SJSA1 (cell line): Measurements from ENCODE around the gene ONECUT2. TPM values are rescaled to one million over a fixed set of nuclear protein-coding genes. Genes with fewer than 3 reads are reported as not detected.
"Not testable (repeated sequence)": the region's sequence is repeated elsewhere in the genome, so short reads cannot be mapped to it uniquely, and the experiment has no call there.

Experiments used
- DNase-seq, 2 experiments: peaks; one replicate each; pipeline ENCODE4 v3.0.0-alpha.2; 2015 to 2020; ENCODE audit warnings: low spot score in 2 of 2, low read depth in 1 of 2
- H3K27ac ChIP-seq: fragments of 250-450 bp; sonication (Bioruptor Pico); 2 replicates; pipeline ENCODE4 v1.5.1; 2020; ENCODE audit warnings: mild to moderate bottlenecking, moderate library complexity
- H3K27me3 ChIP-seq: fragments of 250-450 bp; sonication (Bioruptor Pico); replicated peaks from 2 replicates; pipeline ENCODE4 v1.5.1; 2020; ENCODE audit warnings: mild to moderate bottlenecking, moderate library complexity
- H3K36me3 ChIP-seq: fragments of 250-450 bp; sonication (Bioruptor Pico); 2 replicates; pipeline ENCODE4 v1.5.1; 2020; ENCODE audit warnings: mild to moderate bottlenecking
- H3K4me1 ChIP-seq: fragments of 250-450 bp; sonication (Bioruptor Pico); replicated peaks from 2 replicates; pipeline ENCODE4 v1.6.1; 2021; ENCODE audit warnings: mild to moderate bottlenecking
- H3K4me3 ChIP-seq: fragments of 250-450 bp; sonication (Bioruptor Pico); 2 replicates; pipeline ENCODE4 v1.5.1; 2020; ENCODE audit warnings: mild to moderate bottlenecking
- H3K9me3 ChIP-seq: fragments of 250-450 bp; sonication (Bioruptor Pico); replicated peaks from 2 replicates; pipeline ENCODE4 v1.5.1; 2020; ENCODE audit warnings: mild to moderate bottlenecking
- total RNA-seq: library from RNA; depleted of rRNA; stranded (reverse); fragments of >200 nt; shearing (Covaris generic); gene quantifications from 2 replicates; pipeline ENCODE4 v1.2.3, GENCODE V29; 2014; rRNA removed

Gene ONECUT2
- total RNA-seq: 0.05 TPM in 1 of 2 replicates, not detected in the other

DNA sequence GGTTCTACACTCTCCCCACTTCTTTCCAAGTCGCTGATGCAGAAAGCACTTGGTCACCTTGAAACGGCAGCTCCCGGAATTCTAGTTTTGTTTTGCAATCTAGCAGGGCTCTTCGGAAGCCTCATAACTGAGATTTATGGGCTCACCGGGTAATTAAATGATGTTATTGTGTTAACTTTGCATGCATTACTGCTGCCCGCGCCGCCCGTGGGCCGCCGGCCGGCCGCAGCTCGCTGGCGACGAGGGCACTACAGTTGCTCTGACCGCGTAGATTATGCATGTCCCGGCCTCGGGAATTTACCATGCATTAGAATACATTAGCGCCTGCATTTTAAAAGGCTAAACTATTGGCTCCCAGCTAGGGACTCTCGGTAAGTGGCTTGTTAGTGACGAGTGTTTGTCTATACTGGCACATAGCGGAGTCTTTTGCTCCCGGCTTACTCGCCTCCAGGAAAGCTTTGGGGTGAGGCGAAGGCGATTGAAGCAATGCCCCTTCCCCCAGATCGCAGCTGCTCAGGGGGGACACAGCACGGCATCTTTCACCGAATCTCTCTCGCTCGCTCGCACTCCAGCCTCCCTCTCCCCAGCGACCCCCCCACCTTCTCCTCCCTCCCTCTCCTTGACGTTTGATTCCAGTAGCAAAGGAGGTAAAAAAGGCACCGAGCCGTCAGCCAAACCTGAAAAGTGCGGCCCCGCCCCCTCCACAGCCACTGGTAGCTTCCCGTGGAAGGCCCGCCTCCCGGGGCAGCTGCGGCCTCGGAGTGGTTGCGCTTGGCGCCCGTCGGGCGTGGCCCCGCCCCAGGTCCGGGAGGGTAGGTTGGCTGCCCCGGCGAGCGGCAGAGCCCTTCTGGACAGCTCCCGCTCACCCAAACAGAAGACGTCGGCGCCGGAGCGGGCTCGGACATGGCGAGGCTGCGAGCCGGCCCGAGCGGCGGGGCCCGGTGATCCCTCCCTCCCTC, at the start of gene ONECUT2:
Gene ONECUT2 (plus strand): TSS at position 839 of the 959 bp plus-strand sequence. CDS start 343 bp downstream, outside the sequence.
- Histone ChIP-seq H3K4me3 (peak within 1 kb of the TSS; percentile 35), H3K9me3 (peaks cover 29% of the 10 kb centered on the region), H3K36me3 (no peaks in the 10 kb centered on the region), H3K27ac (no peak within 1 kb of the TSS), H3K4me1 (peaks cover 21% of the 10 kb centered on the region), H3K27me3 (peaks cover 93% of the 10 kb centered on the region)
- DNase-seq: peak; percentile 72 to 90

GRCh38 chr18:57389271-57389670, 45.9 kb upstream of the ONECUT2 start:
- peaks cover 10% of the 10 kb centered on the region for H3K27me3 ChIP-seq
- H3K4me3 ChIP-seq: no peak overlapping the region
- no peak for DNase-seq

GRCh38 chr18:57390044-57390443, 45.1 kb upstream of the ONECUT2 start:
- H3K4me1 ChIP-seq: no peaks in the 10 kb centered on the region
- H3K36me3 ChIP-seq: no peaks in the 10 kb centered on the region
- H3K4me3 ChIP-seq: no peak overlapping the region
- H3K9me3 ChIP-seq: no peaks in the 10 kb centered on the region
- H3K27me3 ChIP-seq: peaks cover 11% of the 10 kb centered on the region
- no peak for DNase-seq
- no peak overlapping the region for H3K27ac ChIP-seq

More at GRCh38 chr18:57389271-57389670, 45.9 kb upstream of the ONECUT2 start:
- Histone ChIP-seq H3K36me3 (no peaks in the 10 kb centered on the region), H3K9me3 (no peaks in the 10 kb centered on the region), H3K27ac (no peak overlapping the region), H3K4me1 (no peaks in the 10 kb centered on the region)

DNA sequence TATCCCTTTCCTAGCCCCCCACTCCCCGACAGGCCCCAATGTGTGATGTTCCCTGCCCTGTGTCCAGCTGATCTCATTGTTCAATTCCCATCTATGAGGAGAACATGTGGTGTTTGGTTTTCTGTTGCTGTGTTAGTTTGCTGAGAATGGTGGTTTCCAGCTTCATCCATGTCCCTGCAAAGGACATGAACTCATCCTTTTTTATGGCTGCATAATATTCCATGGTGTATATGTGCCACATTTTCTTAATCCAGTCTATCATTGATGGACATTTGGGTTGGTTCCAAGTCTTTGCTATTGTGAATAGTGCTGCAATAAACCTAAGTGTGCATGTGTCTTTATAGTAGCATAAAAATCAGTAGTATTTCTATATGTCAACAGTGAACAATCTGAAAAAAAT, 40.4 kb upstream of the ONECUT2 start:
- H3K27me3 ChIP-seq, H3K4me3 ChIP-seq, DNase-seq, H3K36me3 ChIP-seq, H3K4me1 ChIP-seq, H3K9me3 ChIP-seq, H3K27ac ChIP-seq: not testable (repeated sequence)

GRCh38 chr18:57396831-57397230, 38.3 kb upstream of the ONECUT2 start:
- DNase-seq, H3K36me3 ChIP-seq, H3K27ac ChIP-seq, H3K4me1 ChIP-seq, H3K9me3 ChIP-seq, H3K27me3 ChIP-seq, H3K4me3 ChIP-seq: not testable (repeated sequence)

DNA sequence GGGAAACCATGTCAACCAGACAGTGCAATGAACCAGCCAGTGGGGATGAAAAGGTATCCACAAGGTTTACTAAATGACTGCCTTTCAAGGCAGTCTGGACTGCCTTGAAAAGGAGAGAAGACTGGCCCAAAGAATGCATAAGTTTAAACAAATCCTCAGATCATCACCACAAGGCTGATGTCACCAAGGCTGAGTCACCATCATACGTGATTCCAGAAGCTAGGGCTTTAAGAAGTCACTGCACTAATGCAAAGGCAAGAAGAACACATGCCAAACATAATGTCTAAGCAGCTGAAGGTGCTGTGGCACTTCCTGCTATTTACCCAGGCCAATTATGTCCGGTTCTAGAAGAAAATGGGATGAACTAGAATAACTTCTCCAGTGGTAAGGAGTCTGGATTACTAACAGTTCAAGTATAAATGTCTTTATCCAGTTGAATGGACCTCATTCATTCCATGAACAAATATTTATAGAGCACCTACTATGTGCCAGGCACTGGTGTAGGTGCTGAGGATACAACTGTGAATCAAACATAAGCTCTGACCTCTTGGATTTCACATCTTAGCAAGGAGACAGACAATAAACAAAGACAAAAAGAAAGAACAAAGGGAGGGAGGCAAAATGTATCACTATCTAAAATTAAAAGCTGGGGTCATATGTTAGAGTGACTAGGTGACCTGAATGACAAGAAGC, 37.6 kb upstream of the ONECUT2 start:
- Histone ChIP-seq H3K27ac (no peak overlapping the region), H3K36me3 (no peaks in the 10 kb centered on the region), H3K27me3 (peaks cover 4% of the 10 kb centered on the region; the same call in 1 of the 2 replicates), H3K9me3 (no peaks in the 10 kb centered on the region), H3K4me1 (no peaks in the 10 kb centered on the region), H3K4me3 (no peak overlapping the region)
- peak in 1 of 2 experiments; percentile 13 for DNase-seq

- no peak for DNase-seq
- Histone ChIP-seq H3K9me3 (no peaks in the 10 kb centered on the region), H3K4me1 (no peaks in the 10 kb centered on the region), H3K27me3 (no peaks in the 10 kb centered on the region; the same call in 1 of the 2 replicates), H3K4me3 (no peak overlapping the region), H3K36me3 (no peaks in the 10 kb centered on the region), H3K27ac (no peak overlapping the region)
Observed at GRCh38 chr18:57404345-57404744, 30.8 kb upstream of the ONECUT2 start.

- Histone ChIP-seq H3K9me3 (no peaks in the 10 kb centered on the region), H3K27ac (no peak overlapping the region), H3K4me1 (no peaks in the 10 kb centered on the region), H3K27me3 (no peaks in the 10 kb centered on the region), H3K4me3 (no peak overlapping the region), H3K36me3 (no peaks in the 10 kb centered on the region)
- no peak for DNase-seq
Observed at GRCh38 chr18:57409650-57410049, 25.5 kb upstream of the ONECUT2 start.

DNA sequence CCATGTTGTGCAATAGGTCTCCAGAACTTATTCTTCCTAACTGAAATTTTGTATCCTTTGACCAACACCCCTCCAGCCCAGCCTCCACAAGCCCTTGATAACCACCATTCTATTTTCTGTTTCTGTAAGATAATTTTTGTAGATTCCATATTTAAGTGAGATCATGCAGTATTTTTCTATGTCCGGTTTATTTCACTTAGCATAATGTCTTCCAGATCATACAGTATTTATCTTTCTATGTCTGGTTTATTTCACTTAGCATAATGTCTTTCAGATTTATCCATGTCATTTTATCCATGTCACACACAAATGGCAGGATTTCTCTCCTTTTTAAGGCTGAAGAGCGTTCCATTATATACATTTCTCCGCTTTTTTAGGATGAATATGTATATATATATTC, 24.4 kb upstream of the ONECUT2 start:
- DNase-seq: no peak
- Histone ChIP-seq H3K27ac (no peak overlapping the region), H3K27me3 (0 out of 2 replicates have a peak, but pooled peaks cover under 1% of the 10 kb centered on the region)

DNA sequence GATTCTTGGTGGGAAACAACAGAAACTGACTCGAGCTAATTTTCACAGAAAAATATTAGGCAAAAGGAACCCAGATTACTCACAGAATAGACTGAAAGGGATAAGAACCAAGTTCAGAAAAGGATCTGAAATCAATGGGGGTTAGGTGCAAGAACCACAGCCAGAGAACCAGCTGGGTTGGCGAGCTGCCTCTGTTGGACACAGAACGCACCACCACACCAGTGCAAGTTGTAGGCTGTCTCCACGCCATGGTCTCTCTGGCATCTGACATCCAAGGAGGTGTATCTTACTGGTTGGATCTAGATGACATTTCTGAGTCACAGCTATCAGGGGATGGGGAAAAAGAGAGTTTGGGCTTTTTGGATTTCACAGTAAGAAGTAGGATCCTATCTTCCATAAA, 18.6 kb upstream of the ONECUT2 start:
- Histone ChIP-seq H3K27ac (no peak overlapping the region), H3K36me3 (no peaks in the 10 kb centered on the region), H3K9me3 (0 out of 2 replicates have a peak, but pooled peaks cover 2% of the 10 kb centered on the region), H3K4me1 (no peaks in the 10 kb centered on the region), H3K27me3 (0 out of 2 replicates have a peak, but pooled peaks cover 5% of the 10 kb centered on the region), H3K4me3 (no peak overlapping the region)
- DNase-seq: no peak

More for the DNA sequence above, 24.4 kb upstream of the ONECUT2 start:
- Histone ChIP-seq H3K36me3 (no peaks in the 10 kb centered on the region), H3K4me1 (no peaks in the 10 kb centered on the region), H3K9me3 (no peaks in the 10 kb centered on the region), H3K4me3 (no peak overlapping the region)

DNA sequence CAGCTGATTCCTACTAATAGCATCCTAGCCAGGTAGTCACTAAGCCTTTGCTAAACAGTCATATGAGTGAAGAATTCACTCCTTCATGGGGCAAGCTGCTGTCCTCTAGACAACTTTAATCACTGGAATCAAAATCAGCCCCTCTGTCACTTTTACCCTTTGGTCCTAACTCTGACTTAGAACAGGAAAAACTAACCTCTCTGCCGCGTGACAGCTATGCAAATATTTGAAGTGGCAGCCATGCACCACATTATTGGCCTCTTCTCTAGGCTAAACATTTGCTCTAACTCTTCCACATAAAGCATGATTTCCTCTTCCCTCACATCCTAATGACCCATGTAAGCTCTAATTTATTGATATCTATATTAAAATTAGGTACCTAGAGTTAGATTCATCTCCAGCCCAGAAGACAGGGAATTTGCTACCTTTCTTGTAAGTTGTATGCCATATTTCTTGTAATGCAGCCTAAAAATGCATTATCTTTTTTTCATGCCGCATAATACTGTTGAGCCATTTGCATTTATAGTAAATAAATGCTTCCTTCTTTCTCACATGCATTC, 12.8 kb upstream of the ONECUT2 start:
- Histone ChIP-seq H3K4me1 (no peaks in the 10 kb centered on the region), H3K9me3 (peaks cover 2% of the 10 kb centered on the region; the same call in 1 of the 2 replicates), H3K27me3 (peaks cover 16% of the 10 kb centered on the region), H3K36me3 (no peaks in the 10 kb centered on the region), H3K4me3 (no peak overlapping the region), H3K27ac (no peak overlapping the region)
- DNase-seq: no peak

DNA sequence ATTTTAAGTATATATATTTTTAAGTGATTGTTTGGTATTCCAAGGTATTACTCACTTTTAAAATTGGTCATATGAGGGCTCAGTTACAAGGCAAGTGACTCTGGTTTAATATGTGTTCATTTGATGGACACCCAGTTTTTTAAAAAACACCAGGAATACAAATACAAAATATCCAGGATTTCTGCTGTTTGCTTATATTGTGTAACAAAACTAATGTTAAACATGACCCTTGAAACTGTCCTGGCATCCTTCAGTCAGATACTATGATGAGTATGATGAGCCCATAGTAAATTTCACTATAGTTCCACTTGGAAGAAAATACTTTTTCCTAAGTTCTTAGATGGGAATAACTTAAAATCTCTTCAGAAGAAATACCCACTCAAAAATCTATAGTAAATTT, 11.4 kb upstream of the ONECUT2 start:
- H3K4me3 ChIP-seq: no peak overlapping the region
- H3K27ac ChIP-seq: no peak overlapping the region
- peaks cover 14% of the 10 kb centered on the region for H3K9me3 ChIP-seq
- no peak for DNase-seq
- no peaks in the 10 kb centered on the region for H3K4me1 ChIP-seq
- H3K36me3 ChIP-seq: no peaks in the 10 kb centered on the region
- H3K27me3 ChIP-seq: peaks cover 22% of the 10 kb centered on the region

DNA sequence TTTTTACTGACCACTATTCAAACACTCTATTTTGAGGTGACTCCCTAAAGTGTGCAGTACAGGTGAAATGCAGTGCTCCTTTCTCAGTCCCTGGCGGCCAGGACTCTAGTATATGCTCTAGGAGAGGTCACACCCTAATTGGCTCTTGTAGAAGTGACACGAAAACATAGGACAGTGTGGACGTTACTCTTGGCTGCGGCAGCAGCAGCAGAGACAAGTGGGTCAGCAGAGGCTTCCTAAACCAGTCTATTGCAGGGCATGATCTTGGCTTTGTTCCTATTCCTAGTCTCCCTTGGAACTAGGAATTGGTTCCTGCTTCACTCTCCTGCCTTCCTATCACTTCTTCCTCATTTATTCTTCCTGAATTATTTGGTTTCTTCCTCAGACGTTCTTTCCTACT, 10.1 kb upstream of the ONECUT2 start:
- Histone ChIP-seq H3K27me3 (peaks cover 32% of the 10 kb centered on the region), H3K36me3 (no peaks in the 10 kb centered on the region), H3K4me3 (no peak overlapping the region), H3K4me1 (no peaks in the 10 kb centered on the region), H3K9me3 (peaks cover 16% of the 10 kb centered on the region), H3K27ac (no peak overlapping the region)
- no peak for DNase-seq
